Fibroblast of skin of left biceps (primary cell): ENCODE measurements around the gene TMEM184A.

ENCODE experiments used
- DNase-seq, 2 experiments: peaks; one replicate each; pipeline ENCODE4 v3.0.0-alpha.2; 2013; ENCODE audit warnings: low read depth in 2 of 2

Gene TMEM184A

DNA sequence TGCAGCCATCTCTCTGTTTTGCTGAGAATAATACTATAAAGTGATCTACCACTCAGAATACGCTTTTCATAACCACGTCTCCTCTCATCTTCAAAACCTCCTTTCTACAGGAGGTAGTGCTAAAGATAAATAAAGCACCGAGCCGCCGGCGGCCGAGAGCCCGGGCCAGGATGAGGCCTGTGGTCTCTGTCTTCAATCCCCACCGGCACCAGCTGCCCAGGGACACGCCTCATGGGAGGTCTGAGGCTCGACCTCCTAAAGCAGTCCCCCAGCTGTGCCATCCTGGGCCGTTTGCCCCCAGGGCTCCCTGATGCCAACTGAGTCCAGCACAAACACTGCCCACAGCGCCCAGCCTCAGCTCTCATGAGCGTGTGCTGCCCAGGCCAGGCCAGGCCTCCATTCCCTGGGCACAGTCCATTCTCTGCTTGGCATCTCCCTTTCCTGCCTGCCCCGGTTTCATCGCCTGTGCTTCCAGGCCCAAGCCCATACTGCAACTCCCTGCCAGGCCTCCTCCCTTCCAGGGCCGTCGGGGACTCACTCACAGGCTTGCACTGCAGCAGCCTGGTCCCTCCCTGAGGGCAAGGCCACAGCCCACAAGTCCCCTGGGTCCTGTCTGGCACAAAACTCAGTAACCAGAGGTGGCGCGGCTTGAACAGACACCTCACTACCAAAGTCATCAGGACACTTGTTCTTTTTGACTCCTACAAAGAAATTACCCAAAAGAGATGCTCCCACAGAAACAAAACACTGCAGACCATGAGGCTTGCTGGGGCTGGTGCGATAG lies 54.3 kb downstream of the TMEM184A start:
- no peak for DNase-seq

- no peak for DNase-seq
Observed at GRCh38 chr7:1500064-1500807, 55.8 kb downstream of the TMEM184A start.

GRCh38 chr7:1499367-1500029 lies 56.5 kb downstream of the TMEM184A start:
- DNase-seq: no peak

GRCh38 chr7:1498370-1499305 lies 57.4 kb downstream of the TMEM184A start:
- no peak for DNase-seq

DNA sequence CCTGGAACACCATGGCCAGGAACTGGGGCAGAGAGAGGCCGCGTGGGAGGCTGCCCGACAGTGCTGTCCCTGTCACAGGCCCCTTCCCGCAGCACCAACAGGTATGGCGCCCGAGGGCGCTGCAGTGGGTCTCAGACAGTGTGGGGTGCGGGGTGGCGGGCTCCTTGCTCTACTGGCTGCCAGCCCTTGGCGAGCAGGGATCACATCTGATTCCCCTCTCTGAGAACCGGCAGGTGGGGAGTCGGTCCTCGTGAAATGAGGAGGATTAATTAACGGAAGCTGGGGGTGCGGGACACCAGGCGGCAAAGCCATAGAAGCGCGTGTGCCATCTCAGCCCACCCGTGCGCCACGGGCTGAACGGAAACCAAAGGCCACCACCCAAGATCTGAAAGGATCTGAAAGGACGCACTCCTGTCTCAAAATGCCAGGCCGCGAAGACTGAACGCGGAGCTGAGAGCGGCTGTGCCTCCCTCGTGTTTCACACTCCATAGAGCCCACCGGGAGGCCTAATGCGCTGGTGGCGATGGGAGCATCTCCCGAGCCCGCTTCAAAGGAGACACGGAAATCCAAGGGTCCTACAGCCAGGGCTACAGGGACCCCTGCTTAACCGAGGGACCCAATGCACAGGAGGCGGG lies 58.6 kb downstream of the TMEM184A start:
- DNase-seq: no peak

DNA sequence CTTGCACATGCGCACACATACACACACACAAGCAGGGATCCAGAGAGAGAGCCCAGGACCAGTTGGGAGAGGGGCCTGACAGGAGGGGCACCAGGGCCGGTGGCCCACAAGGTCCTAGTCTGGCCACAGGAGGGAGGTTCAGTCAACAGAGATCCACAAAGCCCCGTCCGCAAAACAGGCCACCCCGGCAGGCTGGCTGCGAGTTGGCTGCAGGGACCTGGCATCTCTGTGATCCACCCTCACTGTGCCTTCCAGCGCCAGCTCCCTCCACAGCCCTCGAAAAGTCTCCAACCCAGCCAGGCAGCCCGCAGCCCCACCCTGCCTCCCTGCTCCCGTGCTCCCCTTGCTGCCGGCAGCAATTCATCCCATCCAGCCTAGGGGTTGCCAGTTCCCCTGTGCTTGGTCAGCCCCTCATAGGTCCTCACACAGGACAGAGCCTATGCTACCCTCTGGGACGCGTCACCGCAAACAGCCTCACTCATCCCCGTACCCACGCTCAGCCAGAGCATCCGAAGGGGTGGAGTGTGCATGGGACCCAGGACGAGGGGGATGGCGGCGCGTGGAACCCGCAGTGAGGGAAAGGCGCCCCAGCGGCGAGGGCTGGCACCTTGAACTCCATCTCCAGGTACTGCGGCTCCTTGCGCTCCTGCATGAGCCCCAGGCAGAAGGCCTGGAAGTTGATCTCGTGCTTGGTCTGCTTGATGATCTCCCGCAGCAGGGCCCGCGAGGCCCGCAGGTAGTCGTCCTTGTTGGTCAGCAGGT lies 59.3 kb downstream of the TMEM184A start:
- no peak for DNase-seq

- DNase-seq: no peak
Observed at GRCh38 chr7:1495564-1496242, 60.3 kb downstream of the TMEM184A start.

DNA sequence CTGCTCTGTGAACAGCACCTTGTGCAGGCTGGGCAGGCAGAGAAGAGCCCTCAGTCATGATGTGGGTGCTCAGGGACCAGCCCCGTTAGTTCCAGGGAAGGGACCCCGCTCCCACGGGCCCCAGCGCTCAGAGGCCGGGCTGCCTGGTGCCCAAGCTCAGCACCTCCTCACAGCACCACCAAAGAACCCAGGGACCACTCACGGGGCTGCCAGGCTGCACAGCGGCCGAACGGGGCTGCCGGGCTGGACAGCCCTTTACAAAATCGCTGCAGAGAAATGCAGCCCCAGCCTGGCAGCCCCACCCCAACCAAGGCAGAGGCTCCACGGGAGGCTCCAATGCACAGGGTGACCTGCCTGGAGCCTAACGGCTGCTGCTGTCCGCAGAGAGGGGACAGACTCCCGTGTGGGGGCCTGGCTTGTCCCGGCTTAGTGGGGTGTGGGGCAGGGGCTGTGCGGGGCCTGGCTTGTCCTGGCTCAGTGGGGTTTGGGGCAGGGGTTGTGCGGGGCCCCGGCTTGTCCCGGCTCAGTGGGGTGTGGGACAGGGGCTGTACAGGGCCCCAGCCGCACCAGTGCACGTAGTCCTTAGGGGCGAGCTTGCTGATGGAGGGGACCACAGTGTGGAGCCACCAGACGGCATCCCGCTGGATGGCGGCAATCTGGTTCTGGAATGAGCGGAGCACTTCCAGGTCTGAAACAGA lies 61.0 kb downstream of the TMEM184A start:
- no peak for DNase-seq

- no peak for DNase-seq
Observed at GRCh38 chr7:1494447-1494846, 61.6 kb downstream of the TMEM184A start.

- DNase-seq: no peak
Observed at GRCh38 chr7:1493571-1493970, 62.4 kb downstream of the TMEM184A start.

DNA sequence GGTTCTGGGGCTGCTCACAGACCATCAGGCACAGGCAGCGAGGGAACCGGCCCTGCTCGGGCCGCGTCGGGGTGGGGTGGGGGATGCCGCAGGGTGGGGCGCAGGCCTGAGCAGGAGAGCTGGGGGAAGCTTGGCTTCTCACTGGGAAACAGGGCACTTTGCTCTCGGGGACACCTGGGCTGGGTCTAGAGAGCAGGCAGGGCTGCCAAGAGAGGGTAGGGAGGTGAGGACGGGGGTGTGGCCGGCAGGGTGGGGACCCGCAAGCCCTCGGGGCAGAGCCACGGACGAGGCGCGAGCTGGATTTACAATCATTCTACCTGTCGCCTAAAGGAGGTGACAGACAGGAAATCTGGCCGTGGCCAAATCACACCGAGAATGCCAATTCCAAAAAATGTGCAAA lies 62.9 kb downstream of the TMEM184A start:
- no peak for DNase-seq

GRCh38 chr7:1492640-1493039 lies 63.4 kb downstream of the TMEM184A start:
- DNase-seq: no peak
